ENCODE results near the gene ZNF654.

GRCh38 chr3:88036221-88036620 lies 22.8 kb upstream of the ZNF654 start:
- no peak for TF ChIP-seq SP4 (CRISPR knock-in tag; IDR thresholded peaks at IDR 0.05)
- no peak for TF ChIP-seq SP2 (CRISPR knock-in tag; IDR thresholded peaks at IDR 0.05)
- no peak for TF ChIP-seq ZNF574 (CRISPR knock-in tag; IDR thresholded peaks at IDR 0.05)
- TF ChIP-seq CTCF (CRISPR knock-in tag; IDR thresholded peaks at IDR 0.05): no peak
- TF ChIP-seq EZH2 (conservative IDR thresholded peaks at IDR 0.05; ENCODE audit: low read depth, low read length): no peak
- TF ChIP-seq FOXM1 (CRISPR knock-in tag; IDR thresholded peaks at IDR 0.05): no peak
- TF ChIP-seq TCF12 (IDR thresholded peaks at IDR 0.05): no peak
- no peak for TF ChIP-seq TCF12 (CRISPR knock-in tag; IDR thresholded peaks at IDR 0.05)
- no peak for TF ChIP-seq EP300 (IDR thresholded peaks at IDR 0.05; ENCODE audit: low read depth in 2 of 2, low read length in 2 of 2)
- no peak for TF ChIP-seq EP300 (CRISPR knock-in tag; IDR thresholded peaks at IDR 0.05; ENCODE audit: borderline replicate concordance)
- no peak for TF ChIP-seq BHLHE40 (IDR thresholded peaks at IDR 0.05; ENCODE audit: low read length)
- TF ChIP-seq PATZ1 (CRISPR knock-in tag; IDR thresholded peaks at IDR 0.05): no peak
- TF ChIP-seq HNRNPL (IDR thresholded peaks at IDR 0.05; ENCODE audit: low read depth, low read length): no peak
- no peak for TF ChIP-seq KDM5B (CRISPR knock-in tag; IDR thresholded peaks at IDR 0.05; ENCODE audit: borderline replicate concordance)

Measured in HepG2 (cell line).